GM06990 (cell line): ENCODE results near the gene AURKA.
"Not testable (repeated sequence)": the region's sequence is repeated elsewhere in the genome, so short reads cannot be mapped to it uniquely, and the experiment has no call there.

Experiments
- DNase-seq: peaks from one replicate; pipeline ENCODE4 v3.0.0-alpha.2; 2011; ENCODE audit not compliant: insufficient read length; ENCODE audit errors: extremely low read depth
- H3K27me3 ChIP-seq: replicated peaks from 2 replicates; pipeline ENCODE4 v1.6.0; 2011; ENCODE audit warnings: low read length; ENCODE audit not compliant: control insufficient read depth, insufficient read depth
- H3K36me3 ChIP-seq: 2 replicates; pipeline ENCODE4 v1.5.1; 2011; ENCODE audit warnings: low read length; ENCODE audit not compliant: control insufficient read depth, insufficient read depth
- H3K4me3 ChIP-seq: replicated peaks from 2 replicates; pipeline ENCODE4 v1.5.1; 2011; ENCODE audit warnings: low read depth, mild to moderate bottlenecking, control low read depth, low read length
- TF ChIP-seq, protein P1 (sequence below): IDR thresholded peaks from 2 replicates; pipeline ENCODE4 v1.5.1; 2011; ENCODE audit warnings: low read length, control low read depth, mild to moderate bottlenecking, inconsistent platforms; ENCODE audit not compliant: insufficient read depth, poor library complexity, severe bottlenecking

Gene AURKA

DNA sequence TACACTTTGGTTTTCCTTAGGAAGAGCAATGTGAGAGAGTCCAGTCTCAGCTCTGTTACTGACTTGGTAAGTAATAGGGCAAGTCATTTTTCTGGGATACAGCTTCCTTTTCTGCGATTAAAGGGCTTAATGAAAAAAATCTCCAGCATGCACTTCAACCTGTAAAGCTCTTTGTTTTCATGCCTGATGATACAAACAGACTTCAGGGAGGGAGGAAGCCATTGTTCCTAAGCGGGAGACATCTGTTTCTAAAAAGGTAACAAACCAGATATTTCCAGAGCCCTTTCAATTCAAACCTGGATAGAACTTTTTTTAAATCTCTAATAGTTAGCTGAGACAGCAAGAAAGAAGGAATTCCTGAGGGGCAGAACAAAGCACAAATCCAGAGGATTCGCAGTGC is 14.9 kb upstream of the AURKA start:
- Histone ChIP-seq H3K36me3 (peaks cover 12% of the 10 kb centered on the region), H3K4me3 (no peak overlapping the region), H3K27me3 (no peaks in the 10 kb centered on the region)
- TF ChIP-seq, protein P1, sequence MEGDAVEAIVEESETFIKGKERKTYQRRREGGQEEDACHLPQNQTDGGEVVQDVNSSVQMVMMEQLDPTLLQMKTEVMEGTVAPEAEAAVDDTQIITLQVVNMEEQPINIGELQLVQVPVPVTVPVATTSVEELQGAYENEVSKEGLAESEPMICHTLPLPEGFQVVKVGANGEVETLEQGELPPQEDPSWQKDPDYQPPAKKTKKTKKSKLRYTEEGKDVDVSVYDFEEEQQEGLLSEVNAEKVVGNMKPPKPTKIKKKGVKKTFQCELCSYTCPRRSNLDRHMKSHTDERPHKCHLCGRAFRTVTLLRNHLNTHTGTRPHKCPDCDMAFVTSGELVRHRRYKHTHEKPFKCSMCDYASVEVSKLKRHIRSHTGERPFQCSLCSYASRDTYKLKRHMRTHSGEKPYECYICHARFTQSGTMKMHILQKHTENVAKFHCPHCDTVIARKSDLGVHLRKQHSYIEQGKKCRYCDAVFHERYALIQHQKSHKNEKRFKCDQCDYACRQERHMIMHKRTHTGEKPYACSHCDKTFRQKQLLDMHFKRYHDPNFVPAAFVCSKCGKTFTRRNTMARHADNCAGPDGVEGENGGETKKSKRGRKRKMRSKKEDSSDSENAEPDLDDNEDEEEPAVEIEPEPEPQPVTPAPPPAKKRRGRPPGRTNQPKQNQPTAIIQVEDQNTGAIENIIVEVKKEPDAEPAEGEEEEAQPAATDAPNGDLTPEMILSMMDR: no peak
- DNase-seq: no peak

DNA sequence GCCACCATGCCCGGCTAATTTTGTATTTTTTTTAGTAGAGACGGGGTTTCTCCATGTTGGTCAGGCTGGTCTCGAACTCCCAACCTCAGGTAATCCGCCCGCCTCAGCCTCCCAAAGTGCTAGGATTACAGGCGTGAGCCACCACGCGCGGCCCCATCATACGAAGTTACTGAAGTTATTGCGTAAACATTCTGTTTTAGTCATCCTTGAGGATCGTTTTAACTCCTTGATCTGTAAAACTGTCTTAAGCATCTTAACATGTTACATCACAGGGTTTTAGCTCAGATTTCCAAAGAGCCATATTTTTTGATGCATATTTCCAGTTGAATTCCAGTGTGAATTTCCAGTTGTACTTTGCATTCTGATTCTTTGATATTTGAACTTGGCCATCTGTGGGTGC is 13.3 kb upstream of the AURKA start:
- not testable (repeated sequence) for H3K4me3 ChIP-seq, DNase-seq, H3K27me3 ChIP-seq
- H3K36me3 ChIP-seq: peaks cover 12% of the 10 kb centered on the region

DNA sequence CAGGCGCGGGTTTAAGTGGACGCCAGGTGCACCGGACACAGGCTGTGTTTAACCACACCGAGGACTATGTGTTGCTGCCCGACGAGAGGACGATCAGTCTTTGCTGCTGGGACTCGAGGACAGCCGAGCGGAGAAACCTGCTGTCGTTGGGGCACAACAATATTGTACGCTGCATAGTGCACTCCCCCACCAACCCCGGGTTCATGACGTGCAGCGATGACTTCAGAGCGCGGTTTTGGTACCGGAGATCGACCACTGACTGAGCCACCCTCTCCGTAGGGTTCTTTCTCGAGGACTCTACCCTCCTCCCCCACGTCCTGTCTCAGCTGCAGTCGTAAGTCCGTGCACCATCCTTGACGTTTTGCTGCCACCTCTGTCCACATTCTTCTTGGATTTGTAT is 11.4 kb upstream of the AURKA start:
- H3K4me3 ChIP-seq: no peak overlapping the region
- TF ChIP-seq, protein P1: no peak
- H3K36me3 ChIP-seq: peaks cover 19% of the 10 kb centered on the region
- DNase-seq: no peak
- no peaks in the 10 kb centered on the region for H3K27me3 ChIP-seq

DNA sequence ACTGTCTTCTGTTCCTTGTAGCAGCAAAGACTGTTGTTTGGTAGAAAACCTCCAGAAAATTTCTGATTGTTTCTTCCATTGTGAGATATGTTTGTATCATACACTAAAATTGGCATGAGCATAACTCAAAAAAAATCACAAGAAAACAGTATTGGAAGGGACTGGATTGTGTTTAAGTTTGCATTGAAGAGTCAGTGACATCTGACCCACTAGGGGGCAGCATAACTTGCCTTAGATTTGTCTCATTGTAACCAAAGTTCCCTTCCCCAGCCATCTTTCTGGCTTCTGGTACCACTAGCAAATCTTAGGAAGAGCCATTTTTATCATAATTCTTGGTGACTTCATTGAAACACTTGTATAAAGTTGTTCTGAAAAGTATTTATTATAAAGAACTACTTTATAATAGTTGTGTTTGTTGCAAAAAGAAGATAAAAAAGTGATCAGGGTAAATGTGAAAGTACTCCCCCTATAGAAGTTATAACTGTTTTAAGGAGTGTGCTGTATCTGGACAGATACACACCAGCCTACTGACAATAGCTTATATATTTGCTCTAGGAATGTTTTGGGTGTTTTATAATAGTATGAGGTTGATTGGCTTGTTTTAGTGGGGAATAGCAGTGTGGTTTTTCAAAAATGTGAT is 8.1 kb upstream of the AURKA start:
- Histone ChIP-seq H3K36me3 (peaks cover 22% of the 10 kb centered on the region), H3K4me3 (no peak overlapping the region), H3K27me3 (no peaks in the 10 kb centered on the region)
- DNase-seq: peak; percentile 11
- TF ChIP-seq, protein P1: peak; percentile 79

DNA sequence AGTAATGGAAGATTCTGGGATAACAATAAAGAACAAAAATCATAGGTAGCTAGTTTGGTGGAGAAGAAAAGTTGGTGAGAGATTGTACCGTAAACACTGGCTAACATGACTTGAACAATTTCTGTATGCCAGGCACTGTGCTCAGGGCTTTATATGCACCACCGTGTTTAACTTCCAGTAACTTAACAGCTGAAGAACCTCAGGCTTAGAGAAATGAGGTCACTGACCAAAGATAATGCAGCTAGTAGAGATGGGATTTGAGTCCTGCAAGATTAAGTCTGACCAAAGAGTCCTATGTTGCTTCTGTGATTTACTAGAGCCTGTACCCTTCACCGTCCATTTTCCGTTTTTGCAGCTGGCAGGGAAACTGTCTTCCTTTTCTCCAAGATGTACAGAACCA is 3.2 kb upstream of the AURKA start:
- DNase-seq: no peak
- H3K36me3 ChIP-seq: peaks cover 17% of the 10 kb centered on the region
- H3K4me3 ChIP-seq: no peak overlapping the region
- TF ChIP-seq, protein P1: no peak
- no peaks in the 10 kb centered on the region for H3K27me3 ChIP-seq

DNA sequence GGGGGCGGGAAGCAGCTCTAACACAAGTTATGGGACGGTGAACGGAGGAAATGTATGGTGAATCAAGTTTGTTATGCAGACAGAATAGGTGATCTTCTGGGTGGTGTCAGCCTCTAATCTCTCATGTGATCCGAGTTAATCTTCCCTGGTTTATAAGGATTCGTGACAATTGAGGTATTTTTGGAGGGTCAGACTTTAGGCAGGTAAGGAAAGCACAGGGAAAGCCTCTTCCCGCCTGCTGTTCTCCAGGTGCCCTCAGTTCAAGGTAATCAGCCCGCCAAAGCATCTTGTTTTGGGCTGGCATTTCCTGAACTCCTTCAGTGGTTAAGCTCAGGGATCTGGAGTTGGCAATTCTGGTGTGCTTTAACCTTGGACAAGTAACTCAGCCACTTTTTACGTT is 1.6 kb upstream of the AURKA start:
- DNase-seq: no peak
- Histone ChIP-seq H3K4me3 (peak overlapping the region; percentile 87), H3K27me3 (no peaks in the 10 kb centered on the region), H3K36me3 (peaks cover 13% of the 10 kb centered on the region)
- TF ChIP-seq, protein P1: no peak
